NCI-H2196 (cell line): ENCODE results near the gene MALL.
"Not testable (repeated sequence)": the region's sequence is repeated elsewhere in the genome, so short reads cannot be mapped to it uniquely, and the experiment has no call there.

Source experiments
- DNase-seq: peaks from one replicate; lab custom pipeline; 2025; ENCODE audit not compliant: unreplicated experiment; lab: John Stamatoyannopoulos, UW

Gene MALL

DNA sequence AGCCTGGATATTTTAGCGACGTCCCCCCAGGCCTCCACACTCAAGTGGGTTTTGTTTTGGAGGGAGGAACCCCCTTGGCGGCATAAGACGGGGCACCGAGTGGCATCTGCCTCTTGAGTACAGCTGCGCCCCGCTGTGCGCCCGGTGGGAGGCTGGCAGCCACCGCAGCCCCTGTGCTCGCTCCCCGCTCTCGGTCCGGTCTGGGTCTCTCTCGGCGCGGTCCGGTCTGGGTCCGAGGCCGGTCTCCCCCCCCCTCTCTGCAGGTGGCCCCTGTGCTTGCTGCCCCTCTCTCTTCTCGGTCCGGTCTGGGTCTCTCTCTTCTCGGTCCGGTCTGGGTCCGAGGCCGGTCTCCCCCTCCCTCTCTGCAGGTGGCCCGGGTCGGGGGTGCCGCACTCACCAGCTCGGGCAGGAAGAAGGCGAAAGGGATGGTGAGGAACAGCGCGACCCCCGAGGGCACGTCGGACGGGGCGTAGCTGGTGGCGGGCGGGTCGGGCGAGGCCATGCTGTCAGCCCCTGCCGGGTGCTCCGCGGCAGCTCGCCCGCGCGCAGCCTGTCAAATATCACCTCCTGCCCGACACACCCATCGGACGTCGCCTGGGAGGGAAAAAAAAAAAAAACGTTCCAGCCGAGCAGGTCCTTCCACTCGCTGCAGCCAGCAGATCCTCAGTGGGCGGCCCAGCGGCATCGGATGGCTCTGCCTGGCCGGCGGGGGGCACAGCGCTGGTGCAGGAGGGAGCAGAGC, at the start of gene MALL:
Gene MALL (minus strand): TSS at position 532 of the 742 bp plus-strand sequence. CDS start 30 bp downstream, at position 502.
- no peak for DNase-seq

- peak; percentile 68 for DNase-seq
Observed at GRCh38 chr2:110157153-110157793, 41.7 kb upstream of the MALL start.

DNA sequence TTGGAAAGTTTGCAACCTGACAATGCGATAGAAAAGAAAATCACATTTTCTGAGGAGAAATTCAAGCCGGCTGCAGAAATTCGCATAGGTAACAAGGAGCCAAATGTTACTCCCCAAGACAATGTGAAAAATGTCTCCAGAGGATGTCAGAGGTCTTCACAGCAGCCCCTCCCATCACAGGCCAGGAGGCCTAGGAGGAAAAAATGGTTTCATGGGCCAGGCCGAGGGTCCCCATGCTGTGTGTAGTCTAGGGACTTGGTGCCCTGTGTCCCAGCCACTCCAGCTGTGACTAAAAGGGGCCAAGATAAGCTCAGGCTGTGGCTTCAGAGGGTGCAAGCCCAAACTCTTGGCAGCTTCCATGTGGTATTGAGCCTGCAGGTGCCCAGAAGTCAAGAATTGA, 39.2 kb upstream of the MALL start:
- not testable (repeated sequence) for DNase-seq

DNA sequence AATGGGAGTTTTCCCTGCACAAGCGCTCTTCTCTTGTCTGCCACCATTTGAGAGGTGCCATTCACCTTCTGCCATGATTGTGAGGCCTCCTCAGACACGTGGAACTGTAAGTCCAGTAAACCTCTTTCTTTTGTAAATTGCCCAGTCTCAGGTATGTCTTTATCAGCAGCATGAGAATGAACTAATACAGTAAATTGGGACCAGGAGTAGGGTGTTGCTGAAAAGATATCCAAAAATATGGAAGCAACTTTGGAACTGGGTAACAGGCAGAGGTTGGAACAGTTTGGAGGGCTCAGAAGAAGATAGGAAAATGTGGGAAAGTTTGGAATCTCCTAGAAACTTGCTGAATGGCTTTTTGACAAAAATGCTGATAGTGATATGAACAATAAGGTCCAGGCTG, 38.6 kb upstream of the MALL start:
- DNase-seq, result not testable (repeated sequence)

DNA sequence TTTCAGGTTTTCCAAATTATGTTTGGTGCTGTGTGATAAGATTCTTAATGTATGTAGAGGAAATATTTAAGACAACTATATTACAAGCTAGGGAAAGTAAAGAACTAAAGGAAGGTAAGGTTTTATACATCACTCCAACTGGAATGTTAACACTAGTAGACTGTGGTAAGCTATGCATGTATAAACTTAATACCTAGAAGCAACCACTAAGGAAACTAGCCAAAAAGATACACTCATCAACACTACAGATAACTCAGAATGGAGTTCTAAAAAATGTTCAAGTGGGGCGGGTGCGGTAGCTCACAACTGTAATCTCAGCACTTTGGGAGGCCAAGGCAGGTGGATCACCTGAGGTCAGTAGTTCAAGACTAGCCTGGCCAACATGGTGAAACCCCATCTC, 37.8 kb upstream of the MALL start:
- DNase-seq, result no peak

- DNase-seq, result no peak
Observed at GRCh38 chr2:110152943-110153342, 37.3 kb upstream of the MALL start.

- no peak for DNase-seq
Observed at GRCh38 chr2:110149330-110150220, 34.0 kb upstream of the MALL start.

GRCh38 chr2:110146945-110147332, 31.3 kb upstream of the MALL start:
- no peak for DNase-seq

GRCh38 chr2:110146183-110146944, 30.7 kb upstream of the MALL start:
- no peak for DNase-seq

DNA sequence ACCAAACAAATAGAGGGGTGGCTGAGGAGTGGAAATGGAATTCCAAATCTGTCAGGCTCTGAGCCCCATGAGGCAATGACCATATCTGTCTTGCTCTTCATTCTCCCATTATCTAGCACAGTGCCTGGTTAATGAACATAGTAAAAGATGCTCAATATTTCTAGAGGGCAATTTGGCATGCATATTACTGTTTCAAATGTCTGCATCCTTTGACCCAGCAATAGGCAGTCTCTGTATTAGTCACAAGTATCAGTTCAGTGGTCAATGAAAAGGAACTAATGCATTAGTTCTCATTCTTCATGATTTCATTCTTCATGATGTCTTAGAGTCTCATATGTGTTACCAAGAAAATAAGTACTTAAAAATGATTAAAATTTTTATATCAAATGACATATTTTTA, 28.4 kb upstream of the MALL start:
- no peak for DNase-seq

- DNase-seq, result no peak
Observed at GRCh38 chr2:110140401-110140800, 24.8 kb upstream of the MALL start.

DNA sequence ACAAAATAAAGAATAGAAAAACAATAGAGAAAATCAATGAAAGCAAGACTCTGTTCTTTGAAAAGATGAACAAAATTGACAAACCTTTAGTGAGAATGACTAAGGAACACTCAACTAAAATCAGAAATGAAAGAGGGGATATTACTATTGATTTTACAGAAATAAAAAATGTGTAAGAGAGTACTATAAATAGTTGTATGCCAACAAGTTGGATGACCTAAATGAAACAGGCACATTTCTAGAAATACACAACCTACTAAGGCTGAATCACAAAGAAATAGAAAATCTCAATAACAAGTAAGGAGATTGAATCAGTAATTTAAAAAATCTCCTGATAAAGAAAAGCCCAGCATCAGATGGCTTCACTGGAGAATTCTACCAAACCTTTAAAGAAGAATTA, 18.4 kb upstream of the MALL start:
- DNase-seq, result no peak

- no peak for DNase-seq
Observed at GRCh38 chr2:110131166-110131565, 15.5 kb upstream of the MALL start.

DNA sequence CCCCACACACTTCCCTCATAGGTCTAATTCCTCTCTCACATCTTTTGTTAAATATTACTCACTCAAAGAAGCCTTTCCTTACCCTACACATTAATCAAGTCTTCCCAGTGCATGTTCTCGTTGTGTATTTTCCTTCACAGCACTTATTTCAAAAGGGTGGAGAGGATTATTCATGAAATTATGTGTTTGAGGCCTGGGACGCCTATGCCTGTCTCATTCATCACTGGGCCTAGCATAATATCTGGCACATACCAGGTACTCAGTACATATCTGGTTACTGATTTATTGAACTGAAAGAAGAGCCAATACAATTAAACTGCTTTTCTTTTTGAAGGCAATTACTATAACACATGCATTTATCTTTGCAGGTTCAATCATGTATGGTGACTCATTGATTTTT, 15.1 kb upstream of the MALL start:
- no peak for DNase-seq

DNA sequence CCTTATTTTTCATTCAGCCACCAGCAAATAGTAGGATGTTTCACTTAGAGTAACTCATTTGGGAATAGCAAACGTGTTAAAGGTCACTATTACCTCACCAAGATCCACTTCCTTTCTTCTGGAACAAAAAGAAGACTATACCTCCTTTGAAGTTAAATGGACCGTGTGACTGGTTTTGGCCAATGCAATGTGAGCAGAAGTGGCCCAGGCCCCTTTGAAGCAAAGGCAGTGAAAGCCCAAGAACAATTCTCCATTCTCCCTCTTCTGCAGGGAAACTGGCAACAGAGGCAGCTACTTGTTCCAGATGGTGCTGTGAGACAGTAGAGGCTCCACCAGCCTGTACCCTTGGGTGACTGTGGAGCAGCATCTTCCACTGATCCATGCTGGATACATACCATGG, 11.3 kb upstream of the MALL start:
- no peak for DNase-seq

DNA sequence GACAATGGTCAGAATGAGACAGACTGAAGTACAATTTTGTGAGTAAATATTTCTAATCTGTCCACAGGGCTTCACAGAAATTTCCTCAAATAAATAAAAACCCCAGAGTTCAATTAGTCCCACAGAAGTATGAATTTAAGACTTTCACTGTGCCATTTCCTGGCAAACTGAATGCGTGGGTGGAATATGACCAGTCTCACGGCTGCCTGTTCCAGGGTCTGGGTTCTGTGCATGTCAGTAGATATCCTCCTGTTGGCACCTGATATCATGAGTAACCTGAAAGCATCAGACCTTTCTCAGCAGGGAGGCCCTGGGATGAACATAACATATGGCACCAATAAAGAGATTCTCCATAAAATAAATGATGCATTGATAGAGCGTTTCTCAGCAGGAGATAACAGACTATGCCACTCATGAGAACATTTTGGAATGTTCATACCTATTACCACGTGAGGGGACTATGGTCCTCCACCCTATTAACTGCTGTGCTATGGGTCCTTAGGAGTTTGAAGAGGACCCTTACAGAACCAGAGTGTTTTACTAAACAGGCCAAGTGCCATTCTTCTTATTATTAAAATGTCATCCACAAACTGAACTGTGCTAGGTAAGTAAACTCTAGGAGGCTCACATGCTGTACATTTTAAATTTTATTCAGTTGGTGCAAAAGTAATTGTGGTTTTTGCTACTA, 10.6 kb upstream of the MALL start:
- no peak for DNase-seq

GRCh38 chr2:110124939-110125691, 9.5 kb upstream of the MALL start:
- DNase-seq, result no peak

DNA sequence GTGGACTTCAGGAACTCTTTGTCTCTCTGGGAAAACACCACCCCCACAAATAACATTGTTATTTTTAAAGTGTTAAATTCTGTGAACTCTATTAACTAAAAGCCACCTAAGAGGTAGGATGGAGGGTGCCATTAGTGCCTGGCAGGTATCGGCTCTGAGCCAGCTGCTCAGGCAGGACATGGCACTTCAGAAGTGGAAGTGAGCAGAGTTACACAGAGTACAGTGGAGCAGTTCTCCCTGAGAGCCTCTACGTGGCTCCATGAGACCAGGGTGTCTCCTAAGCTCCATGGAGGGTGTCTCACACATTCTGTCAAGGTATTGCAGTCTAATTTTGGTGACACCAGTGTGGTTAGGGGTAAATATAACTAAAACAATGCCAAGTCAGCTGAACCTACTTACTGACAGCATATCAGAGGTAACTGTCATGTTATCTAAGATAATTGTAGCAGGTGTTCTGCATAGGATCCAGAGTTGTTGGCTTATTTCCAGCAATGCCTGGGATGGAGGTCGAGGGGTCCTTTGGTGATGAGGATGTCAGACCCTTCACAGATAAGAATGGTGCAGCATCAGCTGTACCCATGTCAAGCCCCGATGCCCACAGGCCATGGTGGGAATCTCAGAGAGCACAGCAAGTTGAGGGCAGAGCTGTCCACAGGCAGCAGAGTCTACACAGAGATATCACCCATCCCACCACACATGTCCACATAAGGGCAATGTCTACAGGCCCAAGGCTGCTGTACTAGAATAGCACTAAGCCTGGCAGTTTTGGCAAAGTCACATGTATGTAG, 8.6 kb upstream of the MALL start:
- DNase-seq, result no peak

GRCh38 chr2:110121592-110121991, 6.0 kb upstream of the MALL start:
- DNase-seq, result no peak
